ENCODE measurements around the gene GDF7. TPM values are rescaled to one million over a fixed set of nuclear protein-coding genes. Genes with fewer than 3 reads are reported as not detected.

Gene GDF7
- total and polyA plus RNA-seq, 4 donors, result 0.89 to 7.2 (median 3.3) TPM

GRCh38 chr2:20624884-20625485 lies 42.0 kb upstream of the GDF7 start:
- H3K36me3 ChIP-seq (ENCODE audit: control insufficient read depth in 4 of 4, insufficient read depth in 3 of 4, low read depth in 1 of 4, low read length in 3 of 4), result peaks cover 0 to 18% (median 8%) of the 10 kb centered on the region in 4 donors
- no peaks in the 10 kb centered on the region for H3K9me3 ChIP-seq (ENCODE audit: control insufficient read depth in 4 of 4, low read length in 3 of 4)
- H3K4me3 ChIP-seq (ENCODE audit: low read depth in 1 of 3, low read length in 3 of 3), result no peak overlapping the region
- TF ChIP-seq RAD21 (IDR thresholded peaks at IDR 0.05) (no peak), ATF3 (IDR thresholded peaks at IDR 0.05) (no peak), GABPA (IDR thresholded peaks at IDR 0.05 in 1 of 2, conservative IDR thresholded peaks at IDR 0.05 in 1 of 2) (no peak), HNF4G (IDR thresholded peaks at IDR 0.05) (no peak), YY1 (IDR thresholded peaks at IDR 0.05) (no peak), SP1 (IDR thresholded peaks at IDR 0.05) (no peak), HNF4A (conservative IDR thresholded peaks at IDR 0.05) (no peak), EGR1 (IDR thresholded peaks at IDR 0.05; ENCODE audit: low read depth in 2 of 2) (no peak), JUND (IDR thresholded peaks at IDR 0.05) (no peak), CTCF (IDR thresholded peaks at IDR 0.05; ENCODE audit: low read depth, low read length, missing input control) (no peak), FOXA1 (IDR thresholded peaks at IDR 0.05) (no peak), NR2F2 (IDR thresholded peaks at IDR 0.05) (no peak), FOXA2 (IDR thresholded peaks at IDR 0.05) (no peak), MAX (IDR thresholded peaks at IDR 0.05) (no peak), TAF1 (conservative IDR thresholded peaks at IDR 0.05) (no peak), ZBTB33 (IDR thresholded peaks at IDR 0.05) (no peak), RXRA (IDR thresholded peaks at IDR 0.05) (no peak)
- TF ChIP-seq, protein P1, sequence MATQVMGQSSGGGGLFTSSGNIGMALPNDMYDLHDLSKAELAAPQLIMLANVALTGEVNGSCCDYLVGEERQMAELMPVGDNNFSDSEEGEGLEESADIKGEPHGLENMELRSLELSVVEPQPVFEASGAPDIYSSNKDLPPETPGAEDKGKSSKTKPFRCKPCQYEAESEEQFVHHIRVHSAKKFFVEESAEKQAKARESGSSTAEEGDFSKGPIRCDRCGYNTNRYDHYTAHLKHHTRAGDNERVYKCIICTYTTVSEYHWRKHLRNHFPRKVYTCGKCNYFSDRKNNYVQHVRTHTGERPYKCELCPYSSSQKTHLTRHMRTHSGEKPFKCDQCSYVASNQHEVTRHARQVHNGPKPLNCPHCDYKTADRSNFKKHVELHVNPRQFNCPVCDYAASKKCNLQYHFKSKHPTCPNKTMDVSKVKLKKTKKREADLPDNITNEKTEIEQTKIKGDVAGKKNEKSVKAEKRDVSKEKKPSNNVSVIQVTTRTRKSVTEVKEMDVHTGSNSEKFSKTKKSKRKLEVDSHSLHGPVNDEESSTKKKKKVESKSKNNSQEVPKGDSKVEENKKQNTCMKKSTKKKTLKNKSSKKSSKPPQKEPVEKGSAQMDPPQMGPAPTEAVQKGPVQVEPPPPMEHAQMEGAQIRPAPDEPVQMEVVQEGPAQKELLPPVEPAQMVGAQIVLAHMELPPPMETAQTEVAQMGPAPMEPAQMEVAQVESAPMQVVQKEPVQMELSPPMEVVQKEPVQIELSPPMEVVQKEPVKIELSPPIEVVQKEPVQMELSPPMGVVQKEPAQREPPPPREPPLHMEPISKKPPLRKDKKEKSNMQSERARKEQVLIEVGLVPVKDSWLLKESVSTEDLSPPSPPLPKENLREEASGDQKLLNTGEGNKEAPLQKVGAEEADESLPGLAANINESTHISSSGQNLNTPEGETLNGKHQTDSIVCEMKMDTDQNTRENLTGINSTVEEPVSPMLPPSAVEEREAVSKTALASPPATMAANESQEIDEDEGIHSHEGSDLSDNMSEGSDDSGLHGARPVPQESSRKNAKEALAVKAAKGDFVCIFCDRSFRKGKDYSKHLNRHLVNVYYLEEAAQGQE (IDR thresholded peaks at IDR 0.05), result no peak
- 92% methylated on average over 11 of the region's 11 CpGs for WGBS
- no peak for DNase-seq (ENCODE audit: low spot score)
- peak overlapping the region; percentile 14 to 62 for H3K27ac ChIP-seq (ENCODE audit: low read depth in 1 of 2, low read length in 2 of 2)
- no peaks in the 10 kb centered on the region for H3K4me1 ChIP-seq (ENCODE audit: control insufficient read depth in 4 of 4, insufficient read depth in 4 of 4, low read length in 3 of 4)
- no peak overlapping the region for H3K9ac ChIP-seq (ENCODE audit: low read depth in 1 of 2, low read length in 2 of 2)
- H3K27me3 ChIP-seq (ENCODE audit: control insufficient read depth in 4 of 4, insufficient read depth in 4 of 4, low read length in 3 of 4), result no peaks in the 10 kb centered on the region
